Fibroblast of lung (primary cell): Measurements from ENCODE around the gene OTOA.

Experiments
- CTCF ChIP-seq, 2 donors: IDR thresholded peaks in 1 of 2; conservative IDR thresholded peaks in 1 of 2; 1 replicate in 1 of 2; 2 replicates in 1 of 2; pipeline ENCODE4 v1.5.1; 2011 to 2012; ENCODE audit warnings: low read length in 2 of 2, control low read depth in 1 of 2, inconsistent platforms in 1 of 2, low read depth in 1 of 2, mild to moderate bottlenecking in 1 of 2
- EZH2 ChIP-seq: IDR thresholded peaks from 2 replicates; pipeline ENCODE4 v1.5.1; 2012; ENCODE audit warnings: low read length, control low read depth, mild to moderate bottlenecking; ENCODE audit errors: missing control alignments

GRCh38 chr16:21698169-21699032, 34.6 kb downstream of the OTOA start:
- TF ChIP-seq EZH2 (no peak), CTCF (conservative IDR thresholded peaks at IDR 0.05 in 1 of 2, IDR thresholded peaks at IDR 0.05 in 1 of 2; ENCODE audit: low read depth in 1 of 2, low read length in 2 of 2) (no peak)
